Nephron progenitor cell (in vitro differentiated cells): ENCODE measurements around the gene GALNT12.

Experiments used
- DNase-seq: peaks from one replicate; pipeline ENCODE4 v3.0.0; 2021
- H3K27ac Mint-ChIP-seq: 2 replicates; pipeline ENCODE4 v1.8.0; 2021; ENCODE audit warnings: mild to moderate bottlenecking, moderate library complexity, mixed read lengths
- H3K27me3 Mint-ChIP-seq: 2 replicates; pipeline ENCODE4 v1.8.0; 2021; ENCODE audit warnings: mild to moderate bottlenecking, low read depth, mixed read lengths; ENCODE audit not compliant: poor library complexity
- H3K36me3 Mint-ChIP-seq: 2 replicates; pipeline ENCODE4 v1.8.0; 2021; ENCODE audit warnings: low read depth, mixed read lengths
- H3K4me1 Mint-ChIP-seq: 2 replicates; pipeline ENCODE4 v1.8.0; 2021; ENCODE audit warnings: mixed read lengths
- H3K4me3 Mint-ChIP-seq: 2 replicates; pipeline ENCODE4 v1.8.0; 2021; ENCODE audit warnings: mild to moderate bottlenecking, moderate library complexity, mixed read lengths
- H3K9me3 Mint-ChIP-seq: 2 replicates; pipeline ENCODE4 v1.8.0; 2021; ENCODE audit warnings: mild to moderate bottlenecking, moderate library complexity, mixed read lengths
- CTCF ChIP-seq: fragments of 200-600 bp; sonication (generic); IDR thresholded peaks from 2 replicates; pipeline ENCODE4 v1.5.0; 2021; ENCODE audit warnings: antibody characterized with exemption

Gene GALNT12

GRCh38 chr9:98897745-98898144 is 90.3 kb downstream of the GALNT12 start:
- H3K4me1 Mint-ChIP-seq, result no peaks in the 10 kb centered on the region
- no peak for TF ChIP-seq CTCF
- H3K27me3 Mint-ChIP-seq, result peaks cover 7% of the 10 kb centered on the region
- peaks cover 16% of the 10 kb centered on the region for H3K9me3 Mint-ChIP-seq
- H3K36me3 Mint-ChIP-seq, result no peaks in the 10 kb centered on the region
- no peak for DNase-seq
- no peak overlapping the region for H3K4me3 Mint-ChIP-seq
- no peak overlapping the region for H3K27ac Mint-ChIP-seq

- Mint-ChIP-seq H3K36me3 (no peaks in the 10 kb centered on the region), H3K4me1 (peaks cover 5% of the 10 kb centered on the region), H3K4me3 (no peak overlapping the region), H3K27ac (no peak overlapping the region), H3K9me3 (peaks cover 16% of the 10 kb centered on the region), H3K27me3 (peaks cover 3% of the 10 kb centered on the region)
- DNase-seq, result no peak
- TF ChIP-seq CTCF, result no peak
Measured at GRCh38 chr9:98899408-98900056, 92.1 kb downstream of the GALNT12 start.
